ENCODE results near the gene C10orf62. TPM values are rescaled to one million over a fixed set of nuclear protein-coding genes. Genes with fewer than 3 reads are reported as not detected.

The C10orf62 gene
- total RNA-seq, 1 donor from 2014 or later = not detected

DNA sequence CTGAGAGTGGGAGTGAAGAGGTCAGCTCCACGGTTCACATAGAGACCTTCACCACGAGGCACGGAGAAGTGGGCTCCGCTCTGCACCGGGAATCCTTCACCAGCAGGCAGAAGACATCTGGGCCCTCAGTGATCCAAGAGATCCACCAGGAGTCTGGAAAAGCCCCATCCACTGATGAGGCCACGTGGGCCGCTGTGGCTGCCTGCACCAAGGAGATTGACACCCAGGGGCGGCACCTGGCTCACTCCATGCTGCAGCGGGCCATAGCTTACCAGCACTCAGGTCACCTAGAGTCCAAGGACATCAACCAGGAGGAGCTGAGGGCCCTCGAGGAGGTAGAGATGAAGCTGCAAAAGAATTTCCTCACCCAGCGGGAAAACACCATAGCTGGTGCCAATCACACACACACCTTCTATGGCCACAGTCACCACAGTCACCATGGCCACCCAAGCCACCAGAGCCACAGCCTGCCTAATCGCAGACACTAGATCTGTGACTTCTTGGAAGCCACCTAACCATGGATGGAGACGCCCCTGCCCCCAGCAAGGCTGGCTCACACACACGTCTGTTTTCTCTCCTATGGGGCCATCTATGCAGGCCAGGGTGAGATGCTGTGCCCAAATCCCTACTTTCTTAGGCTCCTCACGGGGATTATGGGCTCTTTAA lies 694 bp downstream of the C10orf62 start:
- Histone ChIP-seq H3K36me3 (no peaks in the 10 kb centered on the region), H3K27ac (no peak overlapping the region), H3K4me1 (no peaks in the 10 kb centered on the region), H3K4me3 (no peak overlapping the region), H3K9me3 (no peaks in the 10 kb centered on the region), H3K27me3 (no peaks in the 10 kb centered on the region)
- intact Hi-C loops (cut with DNase I) = no loop called here
- DNase-seq = no peak
- TF ChIP-seq, protein P1, sequence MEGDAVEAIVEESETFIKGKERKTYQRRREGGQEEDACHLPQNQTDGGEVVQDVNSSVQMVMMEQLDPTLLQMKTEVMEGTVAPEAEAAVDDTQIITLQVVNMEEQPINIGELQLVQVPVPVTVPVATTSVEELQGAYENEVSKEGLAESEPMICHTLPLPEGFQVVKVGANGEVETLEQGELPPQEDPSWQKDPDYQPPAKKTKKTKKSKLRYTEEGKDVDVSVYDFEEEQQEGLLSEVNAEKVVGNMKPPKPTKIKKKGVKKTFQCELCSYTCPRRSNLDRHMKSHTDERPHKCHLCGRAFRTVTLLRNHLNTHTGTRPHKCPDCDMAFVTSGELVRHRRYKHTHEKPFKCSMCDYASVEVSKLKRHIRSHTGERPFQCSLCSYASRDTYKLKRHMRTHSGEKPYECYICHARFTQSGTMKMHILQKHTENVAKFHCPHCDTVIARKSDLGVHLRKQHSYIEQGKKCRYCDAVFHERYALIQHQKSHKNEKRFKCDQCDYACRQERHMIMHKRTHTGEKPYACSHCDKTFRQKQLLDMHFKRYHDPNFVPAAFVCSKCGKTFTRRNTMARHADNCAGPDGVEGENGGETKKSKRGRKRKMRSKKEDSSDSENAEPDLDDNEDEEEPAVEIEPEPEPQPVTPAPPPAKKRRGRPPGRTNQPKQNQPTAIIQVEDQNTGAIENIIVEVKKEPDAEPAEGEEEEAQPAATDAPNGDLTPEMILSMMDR (IDR thresholded peaks at IDR 0.05) = no peak
- no peak for ATAC-seq

DNA sequence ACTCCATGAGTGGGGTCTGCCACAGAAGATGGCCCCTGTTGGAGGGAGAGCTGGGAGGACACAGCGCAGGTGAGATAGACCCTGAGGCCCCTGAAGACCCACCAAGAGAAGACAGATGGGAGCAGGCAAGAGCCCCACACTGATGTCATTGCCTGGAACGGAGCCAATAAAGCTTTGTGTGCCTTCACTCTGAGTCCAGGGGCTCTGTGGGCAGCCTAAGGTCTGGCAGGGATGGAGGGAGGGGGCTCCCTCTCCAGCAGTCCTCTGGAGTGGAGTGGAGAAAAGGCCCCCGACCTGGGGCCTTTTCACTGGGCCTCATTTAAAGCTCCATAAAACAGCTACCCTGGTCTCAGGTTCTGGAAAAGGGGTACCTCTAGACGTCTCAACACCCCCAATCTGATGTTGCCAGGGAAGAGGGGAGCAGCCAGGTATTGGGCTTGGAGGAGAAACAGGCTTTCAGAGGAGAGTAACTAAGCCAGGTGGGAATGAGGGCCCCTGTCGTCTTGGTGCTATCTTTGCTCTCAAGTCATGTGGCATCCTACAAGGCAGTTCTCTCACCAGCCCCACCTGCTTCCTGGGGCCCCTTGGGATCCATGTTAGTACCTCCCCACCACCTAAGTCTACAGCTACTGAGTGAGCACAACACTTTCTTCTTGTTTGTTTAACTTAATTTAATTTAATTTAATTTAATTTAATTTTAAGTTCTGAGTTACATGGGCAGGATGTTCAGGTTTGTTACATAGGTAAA lies 1.4 kb downstream of the C10orf62 start:
- ATAC-seq = no peak
- intact Hi-C loops (cut with DNase I) = no loop called here
- Histone ChIP-seq H3K4me1 (no peaks in the 10 kb centered on the region), H3K27me3 (no peaks in the 10 kb centered on the region), H3K4me3 (no peak overlapping the region), H3K27ac (no peak overlapping the region), H3K36me3 (no peaks in the 10 kb centered on the region), H3K9me3 (no peaks in the 10 kb centered on the region)
- no peak for DNase-seq
- TF ChIP-seq, protein P1 (IDR thresholded peaks at IDR 0.05) = no peak

DNA sequence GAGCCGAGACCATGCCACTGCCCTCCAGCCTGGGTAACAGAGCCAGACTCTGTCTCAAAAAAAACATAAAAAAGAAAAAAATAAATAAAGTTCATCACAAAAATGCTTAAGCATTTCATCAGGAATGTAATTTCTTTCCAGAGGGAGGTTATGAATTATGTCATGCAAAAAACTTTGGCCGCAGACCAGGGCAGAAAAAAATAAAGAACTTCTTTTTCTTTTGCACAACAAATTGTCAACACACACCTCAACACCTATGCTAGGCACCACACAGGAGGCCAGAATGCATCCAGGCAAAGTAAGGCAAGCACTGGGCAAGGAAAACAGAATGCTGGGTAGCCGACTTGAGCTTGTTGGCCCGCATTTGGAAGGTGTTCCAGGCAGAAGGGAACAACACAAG lies 3.9 kb downstream of the C10orf62 start:
- ATAC-seq (no peak), DNase-seq (no peak)
- Histone ChIP-seq H3K9me3 (no peaks in the 10 kb centered on the region), H3K36me3 (no peaks in the 10 kb centered on the region), H3K27ac (no peak overlapping the region), H3K4me3 (no peak overlapping the region), H3K4me1 (no peaks in the 10 kb centered on the region), H3K27me3 (no peaks in the 10 kb centered on the region)
- intact Hi-C loops (cut with DNase I) = no loop called here
- TF ChIP-seq, protein P1 (IDR thresholded peaks at IDR 0.05) = no peak

DNA sequence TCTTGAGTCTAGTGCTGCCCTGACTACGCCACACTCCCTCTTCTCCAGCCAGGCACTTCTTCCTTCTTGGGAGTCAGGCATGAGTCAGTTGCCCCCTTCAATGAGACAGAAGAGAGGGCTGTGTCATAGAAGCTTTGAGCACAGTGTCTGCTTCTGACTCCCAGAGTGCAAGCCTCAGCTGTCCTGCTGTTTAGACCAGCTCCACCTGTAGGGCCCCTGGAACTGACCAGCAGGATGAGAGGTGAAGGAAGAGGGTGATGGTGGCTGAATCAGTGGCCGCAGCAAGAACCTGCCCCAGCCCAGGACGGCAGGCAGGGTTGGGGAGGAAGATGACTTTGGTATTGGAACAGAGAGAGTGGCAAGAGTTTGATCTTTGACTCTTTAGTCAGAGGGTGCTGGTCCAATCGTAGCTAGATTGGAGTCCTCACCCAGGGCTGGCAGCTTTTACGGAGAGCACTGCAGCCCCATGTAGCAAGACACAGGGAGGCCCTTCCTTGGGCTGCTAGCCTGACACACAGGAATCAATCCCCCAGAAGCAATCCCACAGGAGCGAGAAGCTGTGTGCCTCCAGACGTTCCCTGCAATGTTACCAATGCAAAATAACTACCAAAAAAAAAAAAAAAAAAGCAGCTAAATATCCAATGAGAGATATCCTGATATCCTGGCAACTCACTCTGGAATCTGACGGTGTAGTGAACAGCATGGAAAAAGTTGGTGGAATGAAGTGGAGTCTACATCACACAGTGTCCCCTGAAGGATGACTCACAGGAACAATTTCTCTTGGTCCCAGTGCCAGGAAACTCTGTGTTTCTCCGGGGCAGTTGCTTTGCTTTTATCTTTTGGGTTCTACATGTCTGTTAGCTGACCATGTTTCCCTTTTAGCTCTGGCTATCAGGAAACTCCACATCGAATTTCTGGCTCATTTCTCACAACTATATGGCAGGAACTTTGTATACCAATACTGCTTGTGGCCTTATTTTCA lies 6.9 kb downstream of the C10orf62 start:
- no peak overlapping the region for H3K4me3 ChIP-seq
- H3K4me1 ChIP-seq = no peaks in the 10 kb centered on the region
- intact Hi-C loops (cut with DNase I) = no loop called here

DNA sequence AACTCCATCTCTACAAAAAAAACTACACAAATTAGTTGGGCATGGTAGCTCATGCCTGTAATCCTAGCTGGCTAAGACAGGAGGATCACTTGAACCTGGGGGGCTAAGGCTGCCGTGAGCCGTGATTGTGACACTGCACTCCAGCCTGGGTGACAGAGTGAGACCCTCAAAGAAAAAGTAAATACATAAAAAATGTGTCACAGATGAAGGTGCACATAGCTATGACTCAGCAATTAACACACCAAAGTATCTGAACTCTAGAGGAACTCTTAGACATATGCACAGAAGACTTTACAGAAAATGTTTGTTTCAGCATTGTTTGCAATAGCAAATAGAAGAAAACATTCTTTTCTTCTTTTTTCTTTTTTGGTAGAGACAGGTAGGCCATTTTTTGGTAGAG lies 8.3 kb downstream of the C10orf62 start:
- DNase-seq (no peak), ATAC-seq (no peak)
- H3K4me1 ChIP-seq = no peaks in the 10 kb centered on the region
- H3K27ac ChIP-seq = peak overlapping the region; percentile 6
- H3K27me3 ChIP-seq = no peaks in the 10 kb centered on the region
- TF ChIP-seq, protein P1 (IDR thresholded peaks at IDR 0.05) = no peak
- no peak overlapping the region for H3K4me3 ChIP-seq
- intact Hi-C loops (cut with DNase I) = no loop called here
- no peaks in the 10 kb centered on the region for H3K36me3 ChIP-seq
- H3K9me3 ChIP-seq = no peaks in the 10 kb centered on the region

More for the DNA sequence above, 6.9 kb downstream of the C10orf62 start:
- no peaks in the 10 kb centered on the region for H3K9me3 ChIP-seq
- DNase-seq (no peak), ATAC-seq (peak; percentile 76)
- no peaks in the 10 kb centered on the region for H3K27me3 ChIP-seq
- TF ChIP-seq, protein P1 (IDR thresholded peaks at IDR 0.05) = no peak
- H3K36me3 ChIP-seq = no peaks in the 10 kb centered on the region
- H3K27ac ChIP-seq = peak overlapping the region; percentile 44

Measured in upper lobe of right lung (tissue), 1 donor.